HG03520 (cell line): ENCODE data around the gene BIRC6.
"Not testable (repeated sequence)": the region's sequence is repeated elsewhere in the genome, so short reads cannot be mapped to it uniquely, and the experiment has no call there.

Source experiments
- ATAC-seq: cut with Tn5 transposase; IDR thresholded peaks from one replicate; pipeline ENCODE4 v1.9.1; 2021; ENCODE audit warnings: mild to moderate bottlenecking, moderate library complexity; ENCODE audit not compliant: unreplicated experiment

Gene BIRC6

DNA sequence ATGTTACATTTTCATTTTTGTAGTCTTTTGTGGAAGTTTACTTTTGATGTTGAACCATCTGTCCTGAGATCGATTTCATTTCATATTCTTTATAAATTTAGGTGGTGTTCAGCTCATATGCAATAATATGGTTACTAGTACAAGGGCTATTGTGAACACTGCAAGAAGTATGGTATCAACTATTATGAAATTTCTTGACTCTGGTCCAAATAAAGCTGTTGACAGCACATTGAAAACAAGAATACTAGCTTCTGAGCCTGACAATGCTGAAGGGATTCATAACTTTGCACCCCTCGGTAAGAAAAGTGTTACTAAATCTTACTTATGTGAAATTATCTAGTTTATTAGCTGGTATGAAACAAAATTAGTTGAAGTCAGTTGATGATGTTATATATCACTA, 146.1 kb downstream of the BIRC6 start:
- no peak for ATAC-seq

DNA sequence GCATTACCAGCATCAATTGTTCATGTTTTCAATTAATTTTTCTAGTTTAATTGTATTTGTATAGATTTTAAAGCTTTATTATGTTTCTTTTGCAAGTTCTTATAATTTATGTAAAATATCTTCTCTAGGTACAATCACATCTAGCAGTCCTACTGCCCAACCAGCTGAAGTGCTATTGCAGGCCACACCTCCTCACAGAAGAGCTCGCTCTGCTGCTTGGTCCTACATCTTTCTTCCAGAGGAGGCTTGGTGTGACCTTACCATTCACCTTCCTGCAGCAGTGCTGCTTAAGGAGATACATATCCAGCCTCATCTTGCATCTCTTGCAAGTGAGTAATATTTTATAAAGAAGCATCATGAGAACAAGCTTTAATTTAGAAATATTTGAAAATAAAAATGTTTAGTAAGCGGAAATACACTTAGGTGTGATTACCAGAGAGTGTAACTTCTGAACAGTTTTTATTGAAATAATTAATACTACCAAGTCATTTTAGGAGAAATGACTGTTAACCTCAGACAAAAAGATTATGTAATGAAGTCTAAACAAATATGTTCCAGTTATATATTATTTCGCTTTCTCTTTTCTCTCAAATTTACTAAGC, 148.2 kb downstream of the BIRC6 start:
- no peak for ATAC-seq

DNA sequence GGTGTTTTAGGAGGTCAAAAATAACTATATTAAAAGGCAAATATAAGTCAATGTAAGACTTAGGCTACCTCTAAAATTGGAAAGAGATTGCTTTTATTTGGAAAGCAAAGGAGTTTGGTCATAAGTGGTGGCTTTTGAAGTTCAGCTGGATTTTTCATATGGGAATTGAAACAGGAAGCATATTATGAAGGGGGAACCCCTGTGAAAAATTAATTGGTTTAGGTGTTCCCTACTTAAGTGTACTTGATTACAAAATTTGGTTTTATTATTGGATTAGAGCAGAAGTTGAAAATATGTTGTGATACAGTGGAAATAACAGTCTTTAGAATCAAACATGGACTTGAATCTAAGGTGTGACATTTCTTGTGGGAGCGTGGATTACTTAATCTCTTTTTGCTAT, 149.6 kb downstream of the BIRC6 start:
- no peak for ATAC-seq

DNA sequence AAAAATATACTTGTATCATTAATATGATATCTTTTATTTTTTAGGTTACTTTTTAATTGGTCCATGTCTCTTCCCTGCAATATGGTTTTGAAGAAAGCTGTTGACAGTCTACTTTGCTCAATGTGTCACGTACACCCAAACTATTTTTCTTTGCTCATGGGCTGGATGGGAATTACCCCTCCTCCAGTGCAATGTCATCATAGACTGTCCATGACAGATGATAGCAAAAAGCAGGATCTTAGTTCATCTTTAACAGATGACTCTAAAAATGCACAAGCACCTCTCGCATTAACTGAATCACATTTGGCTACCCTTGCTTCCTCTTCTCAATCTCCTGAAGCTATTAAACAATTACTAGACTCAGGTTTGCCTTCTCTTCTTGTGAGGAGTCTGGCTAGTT, 158.1 kb downstream of the BIRC6 start:
- no peak for ATAC-seq

DNA sequence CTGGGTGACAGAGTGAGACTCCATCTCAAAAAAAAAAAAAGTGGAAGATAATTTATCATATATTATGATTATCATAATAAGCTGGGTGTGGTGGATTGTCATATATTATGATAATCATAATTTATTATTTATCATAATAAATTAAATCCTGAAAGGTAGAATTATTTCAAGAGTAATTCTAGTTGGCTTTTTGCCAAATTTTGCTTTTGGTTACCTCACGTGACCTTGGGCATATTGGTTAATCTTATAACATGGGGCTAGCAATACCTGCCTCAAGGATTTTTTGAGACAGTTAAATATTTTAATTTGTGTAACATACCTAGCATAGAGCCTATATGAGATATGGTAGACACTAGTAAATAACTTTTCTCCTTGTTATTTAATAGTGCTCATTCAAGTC, 159.7 kb downstream of the BIRC6 start:
- ATAC-seq, result no peak

DNA sequence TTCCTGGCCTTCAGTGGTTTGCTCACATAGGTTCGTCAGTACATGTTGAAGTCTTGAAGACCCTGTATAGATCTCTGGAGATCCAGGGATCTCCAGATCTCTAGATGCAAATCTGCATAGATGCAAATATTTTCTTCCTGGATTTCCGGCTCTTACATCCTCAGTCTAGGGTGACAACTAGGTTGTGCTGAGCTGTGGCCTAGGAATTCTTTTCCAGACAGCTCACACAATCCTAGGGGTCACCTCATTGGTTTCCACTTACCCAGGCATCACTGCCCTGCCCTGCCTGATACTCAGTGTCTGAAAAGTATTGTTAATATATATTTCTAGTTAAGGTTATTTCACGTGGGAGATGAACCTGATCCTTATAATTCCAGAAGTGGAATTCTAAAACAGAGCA, 165.9 kb downstream of the BIRC6 start:
- ATAC-seq, result no peak

DNA sequence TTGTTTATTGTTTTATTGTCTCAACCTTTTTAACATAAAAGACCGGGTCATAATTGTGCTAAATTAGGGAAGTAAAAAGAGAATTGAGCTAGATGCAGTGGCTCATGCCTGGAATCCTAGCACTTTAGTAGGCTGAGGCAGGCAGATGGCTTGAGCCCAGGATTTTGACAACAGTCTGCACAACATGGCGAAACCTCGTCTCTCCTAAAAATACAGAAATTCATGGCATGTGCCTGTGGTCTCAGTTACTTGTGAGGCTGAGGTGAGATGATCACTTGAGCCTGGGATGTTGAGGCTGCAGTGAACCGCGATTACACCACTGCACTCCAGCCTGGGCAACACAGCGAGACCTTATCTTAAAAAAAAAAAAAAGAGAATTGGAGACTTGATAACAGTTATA, 166.9 kb downstream of the BIRC6 start:
- ATAC-seq, result no peak

DNA sequence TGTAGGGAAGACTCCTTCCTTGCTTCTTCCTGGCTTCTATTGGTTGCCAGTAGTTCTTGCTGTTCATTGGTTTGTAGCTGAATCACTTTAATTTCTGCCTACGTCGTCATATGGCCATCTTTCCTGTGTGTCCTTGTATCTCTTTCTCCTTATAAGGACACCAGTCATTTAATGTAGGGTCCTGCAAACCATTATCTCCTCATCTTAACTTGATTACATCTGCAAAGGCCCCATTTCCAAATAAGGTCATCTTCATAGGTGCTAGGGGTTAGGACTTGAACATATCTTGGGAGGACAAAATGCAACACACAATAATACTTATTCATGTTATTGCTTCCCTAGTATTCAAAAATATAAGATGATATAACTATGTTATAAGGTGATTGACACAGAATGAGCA, 175.5 kb downstream of the BIRC6 start:
- no peak for ATAC-seq

DNA sequence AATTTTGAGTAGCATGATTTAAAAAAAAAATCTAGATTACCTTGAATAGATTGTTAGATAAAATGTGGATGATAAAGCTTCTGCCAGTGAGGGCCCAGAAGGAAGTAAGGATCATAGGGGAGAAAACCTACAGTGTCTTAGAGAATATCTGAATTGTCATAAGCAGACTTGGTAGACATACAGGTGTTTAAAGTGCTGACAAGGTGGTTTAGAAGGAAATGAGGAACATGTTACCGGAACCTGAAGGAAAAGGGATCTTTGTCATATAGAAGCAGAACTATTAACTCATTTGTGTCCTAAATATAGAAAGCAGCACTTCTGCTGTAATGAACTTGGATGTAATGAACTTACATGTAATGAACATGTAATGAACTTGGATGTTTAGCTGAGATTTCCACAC, 176.1 kb downstream of the BIRC6 start:
- no peak for ATAC-seq

DNA sequence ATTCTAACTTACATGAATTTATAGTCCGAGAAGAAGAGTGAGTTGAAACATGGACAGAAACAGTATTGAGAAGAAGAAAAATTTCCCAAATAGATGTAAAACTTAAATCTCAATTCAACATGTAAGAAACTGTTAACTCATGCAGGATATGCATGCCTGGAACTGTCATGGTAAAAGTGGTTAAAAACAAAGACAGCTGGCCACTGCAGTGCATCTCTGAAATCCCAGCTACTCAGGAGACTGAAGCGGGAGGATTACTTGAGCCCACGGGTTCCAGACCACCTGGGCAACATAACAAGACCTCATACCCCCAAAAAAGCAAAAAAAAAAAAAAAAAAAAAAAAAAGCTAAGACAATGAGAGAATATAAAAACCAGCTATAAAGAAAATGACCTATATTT, 178.0 kb downstream of the BIRC6 start:
- ATAC-seq, result no peak

DNA sequence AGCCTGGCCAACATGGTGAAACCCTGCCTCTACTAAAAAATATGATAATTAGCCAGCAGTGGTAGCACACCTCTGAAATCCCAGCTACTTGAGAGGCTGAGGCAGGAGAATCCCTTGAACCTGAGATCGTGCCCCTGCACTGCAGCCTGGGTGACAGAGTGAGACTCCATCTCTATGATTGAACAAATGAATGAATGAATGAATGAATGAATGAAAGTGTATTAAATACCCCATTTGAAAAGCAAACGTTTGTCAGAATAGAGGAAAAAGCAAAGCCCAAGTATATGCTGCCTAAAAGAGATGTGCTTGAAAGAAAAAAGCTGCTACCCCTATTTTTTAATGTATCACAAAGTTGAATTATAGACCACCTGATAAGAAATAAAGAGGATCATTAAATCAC, 181.9 kb downstream of the BIRC6 start:
- ATAC-seq, result no peak

DNA sequence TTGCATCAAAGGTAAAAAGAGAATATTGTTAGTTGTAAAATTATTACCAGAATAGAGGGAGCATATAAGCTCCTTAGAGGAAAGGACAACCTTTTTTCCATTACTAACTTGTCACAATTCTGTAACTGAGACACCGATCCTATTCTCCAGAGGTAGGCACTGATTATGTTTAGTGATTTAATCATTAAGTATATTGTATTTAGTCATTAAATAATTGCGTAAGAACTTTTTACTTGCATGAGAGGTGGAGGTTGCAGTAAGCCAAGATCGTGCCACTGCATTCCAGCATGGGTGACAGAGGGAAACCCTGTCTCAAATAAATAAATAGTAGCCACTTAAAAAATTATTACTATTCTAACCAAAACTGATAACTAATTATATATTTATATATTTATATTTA, 195.7 kb downstream of the BIRC6 start:
- not testable (repeated sequence) for ATAC-seq

DNA sequence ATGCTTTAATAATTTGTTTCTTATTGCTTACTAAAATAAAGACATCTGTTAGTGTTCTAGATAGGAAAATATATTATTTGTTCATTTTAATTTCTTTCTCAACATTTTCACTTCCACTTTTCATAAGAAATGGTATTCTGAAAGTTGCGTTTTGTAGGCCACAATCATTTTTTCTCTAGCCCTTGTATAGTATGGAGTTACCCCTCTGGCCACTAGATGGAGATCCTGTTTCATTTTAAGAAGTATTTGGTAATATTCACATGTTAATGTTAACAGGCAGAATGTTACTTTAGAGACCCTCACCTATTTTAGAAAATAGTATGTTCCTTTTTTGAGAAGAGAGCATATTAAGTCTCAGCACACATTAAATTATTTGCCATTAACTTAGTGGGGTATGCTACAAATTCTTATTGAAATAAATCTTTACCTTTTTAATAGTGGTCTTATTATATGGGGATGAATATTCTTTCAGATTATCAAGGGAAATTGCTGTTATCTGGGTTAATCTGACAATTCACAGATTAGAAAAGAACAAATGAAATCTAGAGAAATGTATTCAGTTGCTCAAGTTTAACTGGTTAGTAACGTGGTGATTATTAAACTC, 197.1 kb downstream of the BIRC6 start:
- peak; percentile 79 for ATAC-seq

DNA sequence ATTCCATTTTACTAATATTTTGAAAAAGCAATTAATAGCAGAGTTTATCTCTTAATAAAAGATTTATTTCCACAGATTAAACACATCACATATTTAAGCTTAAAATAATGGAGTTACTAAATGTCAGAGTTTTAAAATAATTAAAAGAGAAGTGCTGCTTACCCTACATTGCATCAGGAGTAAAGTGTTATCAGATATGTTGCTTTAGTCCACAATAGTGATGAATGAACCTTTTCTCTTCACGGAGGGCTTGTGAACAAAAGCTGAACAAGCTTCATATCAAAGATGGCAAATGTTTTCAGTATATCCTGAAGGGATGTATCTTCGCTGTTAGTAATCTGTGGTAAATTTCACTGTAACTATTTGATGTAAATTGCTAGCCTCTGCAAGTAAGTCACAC, 201.7 kb downstream of the BIRC6 start:
- ATAC-seq, result no peak

DNA sequence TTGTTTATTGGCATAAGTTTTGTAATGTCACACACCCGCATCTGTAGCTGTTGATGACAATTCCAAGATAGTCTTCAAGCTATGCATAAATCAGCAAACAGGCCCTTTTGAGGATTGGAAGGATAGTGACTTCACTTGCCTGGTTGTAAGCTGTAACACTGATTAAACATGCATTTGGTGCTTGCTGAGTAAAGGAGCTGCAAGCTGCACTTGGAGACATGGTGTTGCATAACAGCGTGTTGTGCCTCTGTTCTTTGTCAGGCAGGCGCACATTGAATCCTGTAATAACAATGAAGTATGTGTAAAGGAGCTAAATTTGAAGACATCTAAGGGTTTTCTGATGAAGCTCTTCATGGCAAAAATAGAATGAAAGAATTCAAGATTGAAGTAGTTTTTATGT, 202.3 kb downstream of the BIRC6 start:
- no peak for ATAC-seq

DNA sequence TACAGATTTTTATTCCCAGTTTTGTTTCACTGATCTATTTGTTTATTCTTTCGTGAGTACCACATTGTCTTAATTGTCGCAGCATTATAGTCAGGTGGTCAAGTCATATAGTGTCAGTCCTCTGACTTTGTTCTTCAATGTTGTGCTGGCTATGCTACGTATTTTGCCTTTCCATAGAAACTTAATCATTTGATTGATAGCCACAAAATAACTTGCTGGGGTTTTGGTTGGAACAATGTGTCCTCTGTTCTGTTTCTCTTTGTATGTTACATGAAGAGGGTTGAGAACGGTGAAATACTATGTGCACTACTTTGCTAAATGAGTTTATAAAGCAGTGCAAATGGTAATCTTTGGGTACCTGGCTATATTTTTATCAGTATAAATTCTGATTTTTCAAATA, 206.1 kb downstream of the BIRC6 start:
- ATAC-seq, result no peak

DNA sequence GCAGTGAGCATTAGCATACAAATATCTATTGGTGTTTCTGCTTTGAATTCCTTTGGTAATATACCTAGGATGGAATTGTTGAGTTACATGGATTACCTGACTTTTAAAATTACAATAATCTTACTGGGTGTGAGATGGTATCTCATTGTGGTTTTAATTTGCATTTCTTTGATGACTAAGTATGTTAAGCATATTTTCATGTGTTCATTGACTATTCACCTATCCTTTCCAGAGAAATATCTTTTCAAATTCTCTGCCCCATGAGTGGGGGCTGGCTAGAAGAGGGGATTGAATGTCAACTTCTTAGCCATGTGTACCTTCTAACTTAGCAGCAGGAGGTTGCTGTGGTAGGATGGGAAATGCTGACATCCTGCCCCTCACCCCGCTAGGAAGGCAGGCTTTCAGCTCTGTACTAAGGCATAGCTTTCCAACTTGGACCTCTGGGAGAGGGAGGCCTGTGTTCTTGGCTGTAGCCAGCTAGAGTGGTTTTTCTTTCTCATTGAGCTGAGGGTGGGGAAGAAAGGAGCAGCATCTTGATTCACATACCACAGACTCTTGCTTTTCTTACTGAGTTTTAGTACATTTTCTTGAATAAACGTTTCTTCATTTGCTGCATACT, 207.7 kb downstream of the BIRC6 start:
- no peak for ATAC-seq

DNA sequence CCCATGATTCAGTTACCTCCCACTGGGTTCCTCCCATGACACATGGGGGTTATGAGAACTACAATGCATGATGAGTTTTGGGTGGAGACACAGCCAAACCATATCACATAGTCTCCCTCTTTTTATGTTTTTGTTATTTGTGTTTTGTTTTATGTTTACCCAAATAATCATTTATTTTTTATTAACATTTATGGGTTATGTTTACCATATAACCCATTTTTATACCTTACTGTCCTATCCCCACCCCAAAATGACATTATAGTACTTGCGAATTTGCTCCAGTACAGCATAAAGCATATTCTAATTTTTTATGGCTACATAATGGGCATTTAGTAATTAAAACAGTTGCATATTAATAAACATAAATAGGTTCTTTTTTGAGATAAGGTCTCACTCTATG, 209.1 kb downstream of the BIRC6 start:
- ATAC-seq, result no peak

DNA sequence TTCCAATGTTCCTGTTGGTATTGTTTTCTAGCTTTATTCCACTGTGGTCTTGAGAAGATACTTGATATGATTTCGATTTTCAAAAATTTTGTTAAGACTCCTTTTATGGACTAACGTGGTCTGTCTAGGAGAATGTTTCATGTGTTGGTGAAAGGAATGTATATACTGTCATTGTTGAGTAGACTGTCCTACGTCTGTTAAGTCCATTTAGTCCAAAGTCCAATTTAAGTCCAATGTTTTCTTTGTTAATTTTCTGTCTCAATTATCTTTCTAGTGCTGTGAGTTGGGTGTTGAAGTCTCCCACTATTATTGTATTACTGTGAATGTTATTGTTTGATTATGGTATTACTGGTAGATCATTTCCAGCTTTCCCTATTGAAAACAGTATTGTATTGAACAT, 215.2 kb downstream of the BIRC6 start:
- ATAC-seq, result no peak

DNA sequence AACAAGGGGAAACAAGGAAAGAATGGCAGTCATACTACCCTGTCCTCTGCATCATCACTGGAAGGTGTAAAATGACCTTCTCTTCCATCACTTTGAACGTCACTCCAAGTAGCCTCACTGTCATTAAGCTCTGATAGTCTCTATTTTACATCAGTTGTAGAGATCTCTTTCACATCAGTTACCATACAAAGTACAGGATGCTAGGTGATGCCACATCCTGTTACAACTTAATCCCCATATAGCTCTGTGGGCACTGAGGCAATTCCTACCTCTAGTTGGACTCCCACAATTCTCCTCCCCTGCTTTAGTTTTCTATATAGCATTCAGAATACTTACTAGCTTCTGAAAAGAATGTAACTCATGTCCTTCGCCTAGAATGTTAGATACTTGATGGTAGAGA, 215.9 kb downstream of the BIRC6 start:
- no peak for ATAC-seq

DNA sequence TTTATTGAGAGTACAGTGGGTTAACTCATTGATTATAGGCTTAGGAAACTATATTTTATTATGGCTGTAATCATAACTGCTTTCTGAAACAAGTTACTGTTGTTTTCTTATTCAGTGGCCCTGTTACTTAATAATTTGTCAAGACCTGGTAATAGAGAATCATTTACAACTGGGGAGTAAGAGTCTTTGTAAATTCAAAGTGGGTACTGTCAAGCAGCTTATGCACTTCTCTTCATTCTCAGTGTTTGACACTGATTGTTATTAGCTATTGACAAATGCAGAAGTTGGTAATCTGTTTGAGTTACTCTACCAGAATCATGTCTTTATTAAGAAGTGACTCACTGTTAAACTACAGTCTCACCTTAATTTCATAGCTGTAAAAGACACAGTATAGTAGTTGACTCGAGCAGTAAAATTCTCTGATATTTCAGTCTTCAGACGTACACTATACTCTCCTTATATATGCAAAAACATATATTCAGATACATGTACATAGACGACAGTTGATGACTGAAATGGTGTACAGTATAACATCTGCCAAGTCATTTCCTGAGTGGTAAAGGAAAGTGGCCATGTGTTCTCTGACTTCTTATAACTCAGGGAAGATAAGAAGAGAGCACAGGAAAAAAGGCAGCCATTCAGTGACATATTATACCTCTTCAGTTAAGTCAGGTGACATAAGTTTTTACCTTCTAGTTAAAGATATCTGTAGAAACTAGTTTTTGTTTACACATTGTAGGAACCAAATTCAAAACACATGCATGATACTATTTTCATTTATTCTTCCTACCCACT, 235.0 kb downstream of the BIRC6 start:
- no peak for ATAC-seq

DNA sequence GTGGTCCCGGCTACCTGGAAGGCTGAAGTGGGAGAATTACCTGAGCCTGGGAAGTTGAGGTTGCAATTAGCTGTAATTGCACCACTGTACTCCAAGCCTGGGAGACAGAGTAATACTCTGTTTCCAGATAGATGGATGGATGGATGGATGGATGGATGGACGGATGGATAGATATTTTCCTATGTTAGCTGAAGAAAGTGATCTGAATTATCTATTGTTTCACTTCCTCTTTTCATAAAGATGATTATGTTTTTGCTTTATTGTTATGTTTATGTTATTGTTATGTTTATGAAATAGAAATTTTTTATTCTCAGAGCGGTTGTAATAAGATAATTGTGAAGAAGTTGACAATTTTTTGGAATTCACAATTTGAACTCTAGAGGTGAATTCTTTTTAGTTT, 237.8 kb downstream of the BIRC6 start:
- ATAC-seq, result no peak
